ENCODE data around the gene CMYA5. TPM values are rescaled to one million over a fixed set of nuclear protein-coding genes. Genes with fewer than 3 reads are reported as not detected.

Gene CMYA5
- total and polyA plus RNA-seq, 2 experiments from 2014 or later = 1.1 to 3.5 TPM

DNA sequence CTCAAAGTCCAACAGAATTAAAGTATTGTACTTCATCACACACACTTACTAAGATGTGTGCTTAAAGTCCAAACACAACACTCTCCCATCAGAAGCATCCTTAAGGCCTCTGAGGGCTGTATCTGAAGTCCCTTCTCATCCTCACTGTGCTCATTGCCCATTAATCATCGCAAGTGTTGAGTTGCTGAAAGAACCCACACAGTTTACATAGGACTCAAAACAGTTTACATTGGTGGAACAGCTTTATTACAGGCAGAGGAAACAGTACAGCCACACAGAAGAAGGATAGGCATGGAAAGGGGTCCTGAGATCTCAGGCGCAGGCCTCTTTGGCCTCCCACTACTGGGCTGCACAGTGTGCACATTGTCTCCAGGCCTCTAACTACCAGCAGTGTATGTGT, 113.4 kb downstream of the CMYA5 start:
- no peak for DNase-seq (ENCODE audit: low spot score)
- 70% methylated on average over 2 of the region's 2 CpGs for WGBS (ENCODE audit: low lambda C conversion rate, missing lambda C conversion rate)
- H3K4me2 ChIP-seq = no peak overlapping the region

DNA sequence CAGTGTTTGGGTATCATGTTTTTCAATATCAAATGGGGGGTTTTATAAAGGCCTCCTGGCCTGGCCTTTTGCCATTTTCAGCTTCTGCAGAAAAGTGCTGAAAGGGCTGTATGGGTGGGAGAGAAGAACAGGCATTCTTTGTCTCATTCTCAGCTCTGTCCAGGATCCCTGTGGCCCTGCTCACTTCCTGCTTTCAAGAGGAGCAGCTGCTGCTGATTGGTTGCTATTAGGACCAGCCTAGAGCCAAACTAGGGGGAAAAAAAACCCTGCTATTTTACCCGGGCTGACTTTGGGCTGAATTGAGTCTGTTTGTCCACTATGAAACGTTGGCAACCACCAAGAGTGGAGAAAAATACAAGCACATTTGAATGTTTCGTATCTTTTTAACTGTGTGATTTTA, 117.1 kb downstream of the CMYA5 start:
- no peaks in the 10 kb centered on the region for H3K4me1 ChIP-seq (ENCODE audit: insufficient read depth)
- H3K4me2 ChIP-seq = no peak overlapping the region
- H3K4me3 ChIP-seq = no peak overlapping the region
- no peaks in the 10 kb centered on the region for H3K36me3 ChIP-seq (replicated peaks; ENCODE audit: insufficient read depth, low read depth)
- TF ChIP-seq EZH2phosphoT487 (IDR thresholded peaks at IDR 0.05; ENCODE audit: low read depth, severe bottlenecking, unreplicated experiment) (no peak), EZH2 (IDR thresholded peaks at IDR 0.05; ENCODE audit: borderline replicate concordance) (no peak)
- TF ChIP-seq, protein P1, sequence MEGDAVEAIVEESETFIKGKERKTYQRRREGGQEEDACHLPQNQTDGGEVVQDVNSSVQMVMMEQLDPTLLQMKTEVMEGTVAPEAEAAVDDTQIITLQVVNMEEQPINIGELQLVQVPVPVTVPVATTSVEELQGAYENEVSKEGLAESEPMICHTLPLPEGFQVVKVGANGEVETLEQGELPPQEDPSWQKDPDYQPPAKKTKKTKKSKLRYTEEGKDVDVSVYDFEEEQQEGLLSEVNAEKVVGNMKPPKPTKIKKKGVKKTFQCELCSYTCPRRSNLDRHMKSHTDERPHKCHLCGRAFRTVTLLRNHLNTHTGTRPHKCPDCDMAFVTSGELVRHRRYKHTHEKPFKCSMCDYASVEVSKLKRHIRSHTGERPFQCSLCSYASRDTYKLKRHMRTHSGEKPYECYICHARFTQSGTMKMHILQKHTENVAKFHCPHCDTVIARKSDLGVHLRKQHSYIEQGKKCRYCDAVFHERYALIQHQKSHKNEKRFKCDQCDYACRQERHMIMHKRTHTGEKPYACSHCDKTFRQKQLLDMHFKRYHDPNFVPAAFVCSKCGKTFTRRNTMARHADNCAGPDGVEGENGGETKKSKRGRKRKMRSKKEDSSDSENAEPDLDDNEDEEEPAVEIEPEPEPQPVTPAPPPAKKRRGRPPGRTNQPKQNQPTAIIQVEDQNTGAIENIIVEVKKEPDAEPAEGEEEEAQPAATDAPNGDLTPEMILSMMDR (IDR thresholded peaks at IDR 0.05; ENCODE audit: poor library complexity) = no peak
- WGBS (ENCODE audit: low lambda C conversion rate, missing lambda C conversion rate) = 60% methylated on average over 3 of the region's 3 CpGs
- no peaks in the 10 kb centered on the region for H4K20me1 ChIP-seq (ENCODE audit: insufficient read depth, poor library complexity, severe bottlenecking)
- H3K79me2 ChIP-seq = no peaks in the 10 kb centered on the region
- H3K27ac ChIP-seq = no peak overlapping the region
- no peaks in the 10 kb centered on the region for H3K9me3 ChIP-seq (ENCODE audit: low read depth)
- H3K27me3 ChIP-seq = no peaks in the 10 kb centered on the region
- H2AFZ ChIP-seq = no peak overlapping the region
- DNase-seq (ENCODE audit: low spot score) = no peak
- no peaks in the 10 kb centered on the region for H3K9me2 ChIP-seq (replicated peaks; ENCODE audit: insufficient read depth)

More for the DNA sequence above, 113.4 kb downstream of the CMYA5 start:
- no peaks in the 10 kb centered on the region for H3K27me3 ChIP-seq
- no peaks in the 10 kb centered on the region for H3K4me1 ChIP-seq (ENCODE audit: insufficient read depth)
- H3K9me2 ChIP-seq (replicated peaks; ENCODE audit: insufficient read depth) = no peaks in the 10 kb centered on the region
- H3K4me3 ChIP-seq = no peak overlapping the region
- H4K20me1 ChIP-seq (ENCODE audit: insufficient read depth, poor library complexity, severe bottlenecking) = no peaks in the 10 kb centered on the region
- H3K79me2 ChIP-seq = no peaks in the 10 kb centered on the region
- no peaks in the 10 kb centered on the region for H3K36me3 ChIP-seq (replicated peaks; ENCODE audit: insufficient read depth, low read depth)
- no peak overlapping the region for H2AFZ ChIP-seq
- TF ChIP-seq EZH2phosphoT487 (IDR thresholded peaks at IDR 0.05; ENCODE audit: low read depth, severe bottlenecking, unreplicated experiment) (no peak), EZH2 (IDR thresholded peaks at IDR 0.05; ENCODE audit: borderline replicate concordance) (no peak)
- TF ChIP-seq, protein P1 (IDR thresholded peaks at IDR 0.05; ENCODE audit: poor library complexity) = no peak
- no peak overlapping the region for H3K27ac ChIP-seq
- H3K9me3 ChIP-seq (ENCODE audit: low read depth) = no peaks in the 10 kb centered on the region

DNA sequence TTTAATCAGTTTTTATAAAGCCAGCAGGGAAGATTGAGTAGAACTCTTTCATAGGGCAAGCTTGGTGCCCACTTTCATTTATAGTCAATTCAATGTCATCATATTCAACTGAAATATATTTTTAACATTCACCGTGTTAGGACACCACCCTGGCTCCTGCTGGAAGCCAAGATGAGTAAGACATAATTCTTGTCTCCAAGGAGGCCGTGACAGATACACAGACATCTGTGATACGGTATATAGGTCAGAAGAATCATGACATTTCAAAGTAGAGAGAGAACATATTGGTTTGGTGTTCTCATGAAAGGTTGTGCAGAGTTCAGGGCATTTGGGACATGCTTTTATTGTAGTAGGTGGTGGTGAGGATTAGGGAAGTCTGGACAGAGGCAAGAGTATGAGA, 120.1 kb downstream of the CMYA5 start:
- H3K36me3 ChIP-seq (replicated peaks; ENCODE audit: insufficient read depth, low read depth) = no peaks in the 10 kb centered on the region
- no peaks in the 10 kb centered on the region for H3K27me3 ChIP-seq
- WGBS (ENCODE audit: low lambda C conversion rate, missing lambda C conversion rate) = 91% methylated on average over 3 of the region's 3 CpGs
- no peaks in the 10 kb centered on the region for H3K79me2 ChIP-seq
- TF ChIP-seq, protein P1 (IDR thresholded peaks at IDR 0.05; ENCODE audit: poor library complexity) = no peak
- TF ChIP-seq EZH2phosphoT487 (IDR thresholded peaks at IDR 0.05; ENCODE audit: low read depth, severe bottlenecking, unreplicated experiment) (no peak), EZH2 (IDR thresholded peaks at IDR 0.05; ENCODE audit: borderline replicate concordance) (no peak)
- no peak overlapping the region for H3K27ac ChIP-seq
- H3K9me2 ChIP-seq (replicated peaks; ENCODE audit: insufficient read depth) = no peaks in the 10 kb centered on the region
- DNase-seq (ENCODE audit: low spot score) = no peak
- H3K9me3 ChIP-seq (ENCODE audit: low read depth) = no peaks in the 10 kb centered on the region
- no peaks in the 10 kb centered on the region for H4K20me1 ChIP-seq (ENCODE audit: insufficient read depth, poor library complexity, severe bottlenecking)
- no peak overlapping the region for H3K4me3 ChIP-seq
- H2AFZ ChIP-seq = no peak overlapping the region
- no peaks in the 10 kb centered on the region for H3K4me1 ChIP-seq (ENCODE audit: insufficient read depth)
- no peak overlapping the region for H3K4me2 ChIP-seq

DNA sequence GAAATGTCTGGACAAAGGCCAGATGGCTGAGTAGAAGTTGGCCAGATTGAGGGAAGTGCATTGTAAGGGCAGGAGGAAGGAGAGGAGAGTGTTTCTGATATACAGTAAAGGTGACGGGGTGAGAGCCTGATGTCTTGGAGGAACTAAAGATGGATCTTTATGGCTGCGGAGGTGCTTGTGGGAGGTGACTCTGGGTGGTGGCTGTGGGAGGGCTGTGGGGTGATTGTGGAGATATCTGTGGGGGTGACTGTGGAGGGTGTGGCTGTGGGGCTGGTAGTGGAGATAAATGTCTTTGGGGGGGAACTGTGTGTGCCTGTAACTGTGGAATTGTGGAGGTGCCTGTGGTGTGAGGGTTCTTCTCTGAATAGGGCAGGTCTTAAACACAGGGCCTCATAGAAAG, 121.4 kb downstream of the CMYA5 start:
- no peak overlapping the region for H2AFZ ChIP-seq
- H4K20me1 ChIP-seq (ENCODE audit: insufficient read depth, poor library complexity, severe bottlenecking) = no peaks in the 10 kb centered on the region
- H3K4me3 ChIP-seq = no peak overlapping the region
- TF ChIP-seq, protein P1 (IDR thresholded peaks at IDR 0.05; ENCODE audit: poor library complexity) = no peak
- TF ChIP-seq EZH2phosphoT487 (IDR thresholded peaks at IDR 0.05; ENCODE audit: low read depth, severe bottlenecking, unreplicated experiment) (no peak), EZH2 (IDR thresholded peaks at IDR 0.05; ENCODE audit: borderline replicate concordance) (no peak)
- DNase-seq (ENCODE audit: low spot score) = no peak
- no peak overlapping the region for H3K27ac ChIP-seq
- no peaks in the 10 kb centered on the region for H3K9me2 ChIP-seq (replicated peaks; ENCODE audit: insufficient read depth)
- H3K4me2 ChIP-seq = no peak overlapping the region
- no peaks in the 10 kb centered on the region for H3K36me3 ChIP-seq (replicated peaks; ENCODE audit: insufficient read depth, low read depth)
- no peaks in the 10 kb centered on the region for H3K4me1 ChIP-seq (ENCODE audit: insufficient read depth)
- WGBS (ENCODE audit: low lambda C conversion rate, missing lambda C conversion rate) = 96% methylated on average over 2 of the region's 2 CpGs
- H3K9me3 ChIP-seq (ENCODE audit: low read depth) = no peaks in the 10 kb centered on the region
- no peaks in the 10 kb centered on the region for H3K79me2 ChIP-seq
- no peaks in the 10 kb centered on the region for H3K27me3 ChIP-seq
